Sigmoid colon (tissue), 4 donors: ENCODE results near the gene ROR1.

Experiments
- CTCF ChIP-seq, 4 experiments: fragments of 450-650 bp in 3 of 4; fragments of 200-600 bp in 1 of 4; IDR thresholded peaks; one replicate each; pipeline ENCODE4 v1.5.1; 2016 to 2019; ENCODE audit warnings: antibody characterized with exemption in 4 of 4, mild to moderate bottlenecking in 3 of 4, moderate library complexity in 2 of 4
- EP300 ChIP-seq, 4 donors: sonication (generic); formaldehyde crosslinking; IDR thresholded peaks; one replicate each; pipeline ENCODE4 v1.6.1; 2017; ENCODE audit warnings: antibody characterized with exemption in 4 of 4

GRCh38 chr1:63918418-63918945 lies 144.7 kb downstream of the ROR1 start:
- TF ChIP-seq CTCF (IDR thresholded peaks at IDR 0.05), result no peak
- TF ChIP-seq EP300 (IDR thresholded peaks at IDR 0.05), result no peak
